Cerebellar nuclear complex (tissue), 1 donor: Measurements from ENCODE around the gene USP32.
"Not testable (repeated sequence)": the region's sequence is repeated elsewhere in the genome, so short reads cannot be mapped to it uniquely, and the experiment has no call there.

Source experiments
- DNase-seq, 2 experiments: peaks; one replicate each; lab custom pipeline; 2025; lab: John Stamatoyannopoulos, UW

The USP32 gene

GRCh38 chr17:60229188-60229802 lies 162.6 kb downstream of the USP32 start:
- no peak for DNase-seq

- DNase-seq: not testable (repeated sequence)
Observed at GRCh38 chr17:60227276-60227675, 164.7 kb downstream of the USP32 start.

- no peak for DNase-seq
Observed at GRCh38 chr17:60224064-60224463, 167.9 kb downstream of the USP32 start.

- no peak for DNase-seq
Observed at GRCh38 chr17:60223456-60223855, 168.5 kb downstream of the USP32 start.

- not testable (repeated sequence) for DNase-seq
Observed at GRCh38 chr17:60218774-60219173, 173.2 kb downstream of the USP32 start.

- not testable (repeated sequence) for DNase-seq
Observed at GRCh38 chr17:60215895-60216294, 176.0 kb downstream of the USP32 start.

- DNase-seq: not testable (repeated sequence)
Observed at GRCh38 chr17:60211282-60211681, 180.7 kb downstream of the USP32 start.

- not testable (repeated sequence) for DNase-seq
Observed at GRCh38 chr17:60208302-60208701, 183.6 kb downstream of the USP32 start.

- not testable (repeated sequence) for DNase-seq
Observed at GRCh38 chr17:60205782-60206181, 186.2 kb downstream of the USP32 start.

GRCh38 chr17:60198630-60199029 lies 193.3 kb downstream of the USP32 start:
- DNase-seq: not testable (repeated sequence)

- DNase-seq: not testable (repeated sequence)
Observed at GRCh38 chr17:60194141-60194540, 197.8 kb downstream of the USP32 start.

GRCh38 chr17:60193482-60193881 lies 198.5 kb downstream of the USP32 start:
- DNase-seq: no peak

GRCh38 chr17:60193032-60193431 lies 198.9 kb downstream of the USP32 start:
- not testable (repeated sequence) for DNase-seq

GRCh38 chr17:60190032-60190431 lies 201.9 kb downstream of the USP32 start:
- not testable (repeated sequence) for DNase-seq

GRCh38 chr17:60188759-60189158 lies 203.2 kb downstream of the USP32 start:
- no peak for DNase-seq

- DNase-seq: not testable (repeated sequence)
Observed at GRCh38 chr17:60186846-60187745, 204.8 kb downstream of the USP32 start.

GRCh38 chr17:60186372-60186771 lies 205.6 kb downstream of the USP32 start:
- not testable (repeated sequence) for DNase-seq

- not testable (repeated sequence) for DNase-seq
Observed at GRCh38 chr17:60180380-60180779, 211.6 kb downstream of the USP32 start.

GRCh38 chr17:60178180-60178579 lies 213.8 kb downstream of the USP32 start:
- DNase-seq: not testable (repeated sequence)

- not testable (repeated sequence) for DNase-seq
Observed at GRCh38 chr17:60176763-60177162, 215.2 kb downstream of the USP32 start.

- DNase-seq: not testable (repeated sequence)
Observed at GRCh38 chr17:60174767-60175166, 217.2 kb downstream of the USP32 start.

- DNase-seq: no peak
Observed at GRCh38 chr17:60174035-60174434, 217.9 kb downstream of the USP32 start.

- DNase-seq: no peak
Observed at GRCh38 chr17:60173304-60173819, 218.6 kb downstream of the USP32 start.
